HL-60/S4 (cell line): ENCODE measurements around the gene TCP11L2.
"Not testable (repeated sequence)": the region's sequence is repeated elsewhere in the genome, so short reads cannot be mapped to it uniquely, and the experiment has no call there.

Experiments used
- in situ Hi-C: fragments of 300-500 bp; cut with MboI; formaldehyde crosslinking; loops from 2 replicates; pipeline ENCODE4 v1.14.3; 2022; ENCODE audit warnings: low sequenced_read_pairs

The TCP11L2 gene

DNA sequence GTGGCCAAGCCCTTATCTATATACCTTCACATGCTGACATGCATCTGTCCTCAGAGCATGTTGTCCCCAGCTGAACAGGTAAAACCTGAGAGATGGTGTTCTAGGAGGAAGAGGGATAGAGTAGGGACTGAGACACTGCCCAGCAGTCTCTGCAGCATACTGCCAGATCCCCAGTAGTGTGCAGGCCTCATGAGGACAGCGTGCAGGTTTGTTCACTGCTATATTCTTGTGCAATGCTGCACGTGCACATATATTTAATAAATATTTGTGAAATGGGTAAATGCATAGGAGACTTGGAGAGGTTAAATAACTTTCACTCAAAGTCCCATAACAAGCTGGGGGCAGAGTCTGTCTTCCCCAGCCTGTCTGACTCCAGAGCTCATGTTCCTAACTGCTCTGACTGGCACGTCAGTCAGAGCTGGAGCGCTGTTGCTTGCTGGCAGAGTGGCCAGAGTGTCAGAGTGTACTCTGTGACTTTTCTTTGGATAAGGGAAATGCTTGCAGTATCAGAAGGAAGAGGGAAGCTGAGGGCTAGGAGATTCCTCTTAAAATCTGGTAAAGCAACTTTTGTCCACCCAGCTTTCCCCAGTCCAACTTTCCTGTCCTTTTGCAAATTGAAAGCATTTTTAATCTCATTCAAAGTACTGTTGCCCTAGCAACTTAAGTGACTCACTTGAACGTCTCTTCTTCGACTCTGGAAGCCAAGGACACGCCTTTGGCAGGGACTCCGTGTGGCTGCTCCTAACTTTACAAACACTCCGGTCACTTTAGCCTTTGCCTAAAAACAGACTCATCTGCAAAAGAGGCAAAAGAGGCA is 40.1 kb downstream of the TCP11L2 start:
- in situ Hi-C loops = no loop called here

DNA sequence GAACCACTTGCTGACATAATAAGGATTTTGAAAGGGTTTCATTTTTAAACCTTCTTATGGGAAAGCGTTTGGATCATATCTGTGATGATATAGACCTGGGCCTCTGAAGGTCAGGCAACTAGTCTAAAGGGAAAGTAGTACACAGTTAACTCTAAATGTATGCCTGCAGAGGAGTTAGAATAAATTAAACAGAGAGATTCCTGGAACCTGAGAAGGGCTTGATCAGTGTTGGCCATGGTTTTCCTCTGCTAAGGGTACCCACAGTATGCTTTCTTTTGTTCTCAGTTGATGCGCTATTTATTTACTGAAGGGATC is 40.6 kb downstream of the TCP11L2 start:
- in situ Hi-C loops = no loop called here

DNA sequence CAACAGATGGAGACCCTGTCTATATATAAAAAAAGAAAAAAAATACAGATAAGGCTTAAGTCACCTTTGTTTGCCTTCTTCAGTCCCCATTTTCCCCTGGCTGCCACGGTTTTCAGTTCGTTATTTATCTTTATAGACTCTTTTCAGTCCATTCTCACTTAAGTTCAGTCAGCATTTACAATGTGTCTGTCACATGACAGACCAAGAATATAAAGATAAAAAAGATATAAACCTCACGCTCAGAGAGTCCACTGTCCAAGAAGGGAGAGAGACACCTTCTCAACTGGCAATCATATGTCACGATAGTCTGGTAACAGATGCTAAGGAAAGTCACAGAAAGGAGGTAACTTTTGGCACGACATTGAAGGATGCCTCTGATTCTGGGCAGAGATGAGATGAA is 41.6 kb downstream of the TCP11L2 start:
- in situ Hi-C loops = no loop called here

DNA sequence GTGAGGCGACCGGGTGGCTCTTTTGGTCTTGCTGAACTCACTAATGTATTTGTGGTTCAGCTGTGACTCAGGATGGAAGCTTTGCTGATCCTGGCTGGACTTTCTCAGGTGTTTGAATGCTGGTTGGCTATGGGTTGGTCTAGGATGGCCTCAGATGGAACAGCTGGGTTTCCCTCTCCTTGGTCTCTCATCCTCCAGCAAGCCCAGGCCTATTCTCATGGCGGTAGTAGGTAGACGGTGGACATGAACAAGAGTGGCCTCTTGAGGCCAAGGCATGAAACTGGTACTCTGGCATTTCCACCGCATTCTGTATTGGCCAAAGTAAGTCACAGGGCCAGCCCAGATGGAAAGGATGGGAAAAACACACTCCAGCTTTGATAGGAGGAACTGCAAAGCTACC is 43.2 kb downstream of the TCP11L2 start:
- in situ Hi-C loops = no loop called here

DNA sequence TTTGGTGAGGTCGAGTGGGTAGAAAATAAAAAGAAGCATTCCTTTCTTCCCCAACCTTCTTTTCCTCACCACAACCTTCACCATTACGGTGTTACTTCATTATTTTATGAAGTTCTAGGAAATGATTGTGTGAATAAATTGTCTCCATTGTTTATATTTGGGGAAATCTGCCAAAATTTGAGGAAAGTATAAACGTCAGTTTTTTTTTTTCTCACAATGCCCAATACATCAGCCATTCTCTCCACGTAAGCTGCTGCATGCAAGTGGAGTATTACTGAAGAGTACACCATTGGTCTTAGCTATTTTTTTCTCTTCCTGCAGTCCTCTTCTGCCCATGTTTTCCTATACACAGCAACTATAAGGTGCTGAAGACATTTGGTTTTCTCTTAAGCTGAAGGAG is 45.9 kb downstream of the TCP11L2 start:
- in situ Hi-C loops = no loop called here

DNA sequence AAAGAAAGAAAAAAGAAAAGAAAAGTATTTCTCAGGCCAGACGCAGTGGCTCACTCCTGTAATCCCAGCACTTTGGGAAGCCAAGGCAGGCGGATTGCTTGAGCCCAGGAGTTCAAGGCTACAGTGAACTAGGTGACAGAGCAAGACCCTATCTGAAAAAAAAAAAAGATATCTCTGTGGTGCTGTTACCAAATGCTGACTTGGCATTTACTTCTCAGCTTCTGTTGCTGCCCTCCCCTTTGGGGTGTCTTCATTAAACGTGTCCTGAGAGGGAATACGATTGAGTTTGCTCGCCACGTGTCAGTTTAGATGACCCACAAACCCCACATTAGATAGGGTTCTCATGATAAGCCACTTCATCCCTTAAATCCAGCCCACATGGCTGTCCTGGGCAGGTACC is 50.6 kb downstream of the TCP11L2 start:
- in situ Hi-C loops = loop anchor here (25.0 kb wide), 1 partner anchor 559 kb away; no protein-coding TSS in a partner anchor

DNA sequence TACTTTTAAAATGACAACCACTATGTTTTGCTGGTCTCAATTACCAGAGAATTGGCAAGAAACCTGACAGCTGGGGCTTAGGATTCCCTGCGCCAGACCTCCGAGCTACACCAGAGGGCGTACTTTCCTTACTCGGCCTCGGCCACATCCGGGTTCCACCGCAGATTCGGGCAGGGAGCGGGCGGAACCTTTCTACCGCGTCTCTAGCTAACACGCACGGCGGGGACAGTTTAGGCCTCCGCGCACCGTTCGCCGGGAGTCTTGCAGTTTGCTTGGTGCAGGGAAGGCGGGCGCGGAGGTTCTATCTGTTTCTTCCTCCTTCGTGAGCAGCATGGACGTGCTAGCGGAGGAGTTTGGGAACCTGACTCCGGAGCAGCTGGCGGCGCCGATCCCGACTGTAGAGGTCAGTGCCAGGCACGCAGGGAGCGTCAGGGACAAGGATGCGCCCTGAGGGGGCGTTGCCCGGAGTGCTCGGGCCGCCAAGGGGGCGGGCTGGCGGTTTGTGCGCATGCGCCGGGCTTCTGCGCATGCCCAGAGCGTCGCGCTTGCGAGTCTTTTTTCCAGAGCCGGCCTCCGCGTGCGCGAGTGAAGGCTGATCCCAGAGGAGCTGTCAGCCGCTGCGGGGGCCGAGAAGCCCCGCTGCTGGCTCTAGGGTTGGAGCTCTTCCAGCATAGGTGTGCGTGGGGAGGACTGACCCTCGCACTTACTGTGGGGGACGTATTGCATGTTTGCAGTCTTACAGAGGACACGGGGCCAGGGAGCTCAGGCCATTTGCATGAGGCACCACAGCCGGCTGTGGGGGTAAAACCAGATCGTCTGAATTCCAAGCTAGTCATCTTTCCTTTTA is 55.2 kb downstream of the TCP11L2 start, which contains the start of gene POLR3B:
TSS of gene POLR3B (plus strand) at position 200 of the 847 bp plus-strand sequence. CDS start at position 332, 132 bp downstream.
- in situ Hi-C loops = loop anchor here (25.0 kb wide), 1 partner anchor 555 kb away; no protein-coding TSS in a partner anchor

DNA sequence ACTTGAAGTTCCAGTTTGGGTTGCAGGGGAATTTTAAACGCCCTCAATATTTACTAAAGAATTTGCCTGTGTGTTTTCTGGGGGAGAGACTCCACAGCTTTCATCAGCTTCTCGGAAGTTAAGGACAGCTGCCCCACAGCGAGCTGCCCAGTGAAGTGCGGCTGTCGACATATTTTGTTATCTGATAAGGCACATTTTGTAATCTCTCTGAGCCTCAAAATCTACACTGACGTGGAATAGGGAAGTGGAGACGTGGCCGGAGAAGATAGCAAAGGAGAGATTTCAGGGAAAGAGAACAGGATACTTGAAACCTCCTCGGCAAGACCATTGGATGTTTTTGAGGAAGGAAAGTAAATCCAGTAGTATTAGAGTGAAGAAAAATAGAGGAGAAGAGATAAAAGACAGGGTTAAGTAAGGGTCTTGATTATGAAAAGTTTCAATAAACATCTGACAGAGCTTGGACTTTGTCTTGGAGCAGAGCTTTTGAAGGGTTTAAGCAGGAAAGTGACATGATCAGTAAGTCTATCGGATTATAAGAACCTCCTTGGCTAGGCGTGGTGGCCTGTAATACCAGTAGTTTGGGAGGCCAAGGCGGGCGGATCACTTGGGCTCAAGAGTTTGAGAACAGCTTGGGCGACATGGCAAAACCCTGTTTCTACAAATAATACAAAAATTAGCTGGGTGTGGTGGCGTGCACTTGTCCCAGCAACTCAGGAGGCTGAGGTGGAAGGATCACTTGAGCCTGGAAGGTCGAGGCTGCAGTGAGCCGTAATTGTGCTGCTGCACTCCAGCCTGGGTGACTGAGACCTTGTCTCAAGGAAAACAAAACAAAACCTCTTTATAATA is 56.1 kb downstream of the TCP11L2 start:
- in situ Hi-C loops = loop anchor here (25.0 kb wide), 1 partner anchor 554 kb away; no protein-coding TSS in a partner anchor

DNA sequence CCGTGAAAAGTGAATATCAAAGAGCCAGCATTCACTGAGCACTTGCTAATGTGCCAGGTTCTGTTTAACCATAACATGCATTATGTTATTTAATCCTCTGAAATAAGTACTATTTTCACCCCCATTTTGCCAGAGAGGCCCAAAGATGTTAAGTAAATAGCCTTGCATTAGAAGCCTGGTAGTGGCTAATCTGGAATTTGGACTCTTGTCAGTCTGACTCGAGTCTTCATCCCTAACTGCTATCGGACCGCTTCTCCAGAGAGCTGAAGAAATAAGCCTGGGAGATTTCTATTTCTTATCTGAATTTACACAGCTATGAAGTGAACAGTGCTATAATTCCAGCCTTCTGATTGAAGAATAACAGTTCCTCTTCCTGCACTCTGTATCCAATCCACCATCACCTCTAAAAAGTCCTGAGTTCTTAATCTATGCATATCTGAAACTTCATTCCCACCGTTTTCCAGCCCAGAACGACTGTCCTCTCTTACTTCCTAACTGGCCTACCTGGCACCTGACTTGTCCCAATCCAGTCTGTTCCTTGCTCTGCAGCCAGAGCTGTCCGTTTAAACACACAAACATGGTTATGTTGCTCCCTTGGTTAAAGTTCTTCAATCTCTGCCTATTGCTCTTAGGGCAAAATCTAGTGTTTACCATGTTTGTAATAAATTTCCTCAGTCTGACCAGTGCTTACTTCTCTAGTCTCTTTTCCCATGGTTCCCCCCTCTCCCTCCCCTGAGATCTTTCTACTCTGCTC is 57.3 kb downstream of the TCP11L2 start:
- in situ Hi-C loops = loop anchor here (25.0 kb wide), 1 partner anchor 552 kb away; no protein-coding TSS in a partner anchor

DNA sequence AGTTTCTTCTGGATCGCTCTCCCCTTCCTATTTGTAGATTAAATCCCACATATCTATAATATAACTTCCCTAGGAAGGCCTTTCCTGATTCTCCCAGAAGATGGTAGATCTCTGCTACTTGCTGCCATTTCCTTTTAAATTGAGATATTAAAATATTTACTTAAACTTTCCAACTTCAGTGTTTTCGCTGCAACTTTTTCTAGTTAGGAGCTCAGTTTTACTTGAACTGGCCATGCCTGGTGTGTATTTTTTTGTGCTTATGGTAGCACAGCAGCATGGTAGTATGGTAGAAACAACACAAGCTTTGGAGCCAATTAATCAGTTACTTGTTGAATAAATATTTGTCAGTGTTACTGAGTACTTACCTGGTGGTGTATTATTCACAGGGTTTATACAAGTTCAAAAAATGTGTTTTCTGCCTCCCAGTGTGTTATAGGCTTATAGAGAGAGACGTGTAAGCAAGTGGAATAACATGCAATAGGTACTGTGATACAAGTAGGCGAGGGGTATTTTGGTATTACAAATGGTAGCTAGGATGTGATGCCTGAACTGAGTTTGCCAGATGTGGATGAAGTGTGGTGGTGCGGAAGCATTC is 58.0 kb downstream of the TCP11L2 start:
- in situ Hi-C loops = loop anchor here (25.0 kb wide), 1 partner anchor 552 kb away; no protein-coding TSS in a partner anchor

DNA sequence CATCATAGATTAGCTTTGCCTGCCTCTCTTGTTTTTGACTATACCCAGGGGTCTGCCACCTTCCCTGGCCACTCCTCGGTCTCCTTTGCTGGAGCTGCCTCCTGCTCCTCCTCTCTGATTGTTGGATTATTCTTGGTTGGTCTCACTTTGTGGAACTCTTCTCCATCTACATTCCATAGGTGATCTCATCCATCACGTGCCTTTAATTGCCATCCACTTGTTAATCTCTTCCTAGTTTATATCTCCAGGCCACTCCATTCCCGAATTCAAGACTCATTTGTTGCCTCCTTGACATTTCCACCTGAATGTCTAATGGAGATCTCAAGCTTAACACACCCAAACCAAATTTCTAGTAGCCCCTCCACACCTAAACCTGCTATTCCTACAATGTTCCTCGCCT is 60.4 kb downstream of the TCP11L2 start:
- in situ Hi-C loops = loop anchor here (25.0 kb wide), 1 partner anchor 549 kb away; no protein-coding TSS in a partner anchor

DNA sequence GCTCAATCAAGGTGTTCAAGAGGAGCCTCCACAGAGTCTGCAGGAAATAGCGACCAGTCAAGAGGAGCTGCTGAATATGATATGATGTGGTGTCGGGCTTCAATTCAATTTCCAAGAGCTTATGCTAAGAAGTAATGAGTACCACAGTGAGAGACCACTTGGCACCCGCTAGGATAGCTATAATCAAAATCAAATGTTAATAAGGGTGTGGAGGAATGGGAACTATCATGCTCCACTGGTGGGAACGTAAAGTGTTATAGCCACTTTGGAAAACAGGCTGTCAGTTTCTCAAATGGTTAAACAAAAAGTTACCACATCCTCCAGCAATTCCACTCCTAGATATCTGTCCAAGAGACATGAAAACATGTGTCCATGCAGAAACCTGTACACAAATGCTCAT is 61.7 kb downstream of the TCP11L2 start:
- in situ Hi-C loops = loop anchor here (25.0 kb wide), 1 partner anchor 548 kb away; no protein-coding TSS in a partner anchor

DNA sequence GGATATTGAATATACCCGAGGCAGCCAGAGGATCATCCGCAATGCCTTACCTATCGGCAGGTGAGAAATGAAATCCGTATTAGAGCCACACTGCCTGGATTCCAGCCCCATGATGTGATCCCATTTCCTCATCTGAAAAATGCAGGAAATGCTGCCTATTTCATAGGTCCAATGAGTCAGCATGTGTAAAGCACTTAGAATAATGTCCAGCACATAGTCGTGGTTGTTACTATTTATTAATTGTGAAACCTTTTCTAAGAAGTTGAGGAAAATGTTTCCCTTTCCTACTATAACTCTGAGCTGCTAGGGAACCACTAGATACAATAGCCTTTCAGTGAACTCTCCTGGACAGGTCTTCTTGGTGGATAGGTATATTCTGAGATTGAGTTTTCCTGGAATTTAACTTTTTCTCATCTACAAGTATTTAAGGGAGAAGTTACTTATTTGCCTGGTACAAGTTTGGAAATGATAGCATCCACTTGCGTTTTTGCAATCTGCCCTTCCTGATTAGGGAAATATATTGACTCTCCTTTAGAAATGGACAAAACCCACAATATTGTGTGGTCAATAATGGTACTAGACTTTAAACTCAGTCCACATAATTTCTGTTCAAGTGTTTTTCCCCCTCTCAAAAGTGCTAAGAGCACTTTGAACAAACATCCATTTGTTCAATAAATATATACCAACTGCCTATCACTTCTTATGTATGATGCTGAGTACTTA is 67.3 kb downstream of the TCP11L2 start:
- in situ Hi-C loops = loop anchor here (25.0 kb wide), 1 partner anchor 543 kb away; no protein-coding TSS in a partner anchor

DNA sequence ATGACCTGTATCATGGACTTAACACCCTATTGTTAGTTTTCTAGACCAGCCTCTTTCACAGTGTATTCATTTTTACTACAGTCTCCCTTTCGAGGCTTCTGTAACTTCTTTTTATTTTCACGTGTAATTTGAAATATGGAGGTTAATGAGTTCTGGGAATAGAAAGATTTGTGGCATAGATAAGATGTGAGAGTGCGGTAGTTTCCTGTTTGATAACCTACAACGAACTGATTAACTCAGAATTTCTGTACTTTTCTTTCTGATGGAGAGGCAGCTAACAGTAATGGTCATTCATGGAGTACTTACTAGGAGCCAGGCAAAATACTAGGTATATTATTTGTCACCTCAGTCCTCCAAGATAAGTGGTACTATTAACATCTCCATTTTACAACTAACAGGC is 76.3 kb downstream of the TCP11L2 start:
- in situ Hi-C loops = no loop called here

DNA sequence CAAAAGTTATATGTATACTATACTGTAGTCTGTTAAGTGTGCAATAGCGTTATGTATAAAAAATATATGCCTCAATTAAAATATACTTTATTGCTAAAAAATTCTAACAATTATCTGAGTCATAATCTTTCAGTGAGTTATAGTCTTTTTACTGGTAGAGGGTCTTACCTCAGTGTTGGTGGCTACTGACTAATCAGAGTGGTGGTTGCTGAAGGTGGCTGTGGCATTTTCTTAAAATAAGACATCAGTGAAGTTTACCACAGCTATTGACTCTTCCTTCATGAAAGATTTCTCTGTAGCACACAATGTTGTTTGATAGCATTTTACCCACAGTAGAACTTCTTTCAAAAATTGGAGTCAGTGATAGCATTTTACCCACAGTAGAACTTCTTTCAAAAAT is 78.4 kb downstream of the TCP11L2 start:
- in situ Hi-C loops = no loop called here

DNA sequence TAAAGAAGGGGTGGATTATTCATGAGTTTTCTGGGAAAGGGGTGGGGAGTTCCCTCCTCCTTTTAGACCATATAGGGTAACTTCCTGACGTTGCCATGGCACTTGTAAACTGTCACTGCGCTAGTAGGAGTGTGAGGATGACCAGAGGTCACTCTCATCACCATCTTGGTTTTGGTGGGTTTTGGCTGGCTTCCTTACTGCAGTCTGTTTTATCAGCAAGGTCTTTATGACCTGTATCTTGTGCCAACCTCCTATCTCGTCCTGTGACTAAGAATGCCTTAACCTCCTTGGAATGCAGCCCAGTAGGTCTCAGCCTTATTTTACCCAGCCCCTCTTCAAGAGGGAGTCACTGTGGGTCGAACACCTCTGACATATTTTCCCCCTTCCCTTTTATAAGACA is 79.3 kb downstream of the TCP11L2 start:
- in situ Hi-C loops = not testable (repeated sequence)

DNA sequence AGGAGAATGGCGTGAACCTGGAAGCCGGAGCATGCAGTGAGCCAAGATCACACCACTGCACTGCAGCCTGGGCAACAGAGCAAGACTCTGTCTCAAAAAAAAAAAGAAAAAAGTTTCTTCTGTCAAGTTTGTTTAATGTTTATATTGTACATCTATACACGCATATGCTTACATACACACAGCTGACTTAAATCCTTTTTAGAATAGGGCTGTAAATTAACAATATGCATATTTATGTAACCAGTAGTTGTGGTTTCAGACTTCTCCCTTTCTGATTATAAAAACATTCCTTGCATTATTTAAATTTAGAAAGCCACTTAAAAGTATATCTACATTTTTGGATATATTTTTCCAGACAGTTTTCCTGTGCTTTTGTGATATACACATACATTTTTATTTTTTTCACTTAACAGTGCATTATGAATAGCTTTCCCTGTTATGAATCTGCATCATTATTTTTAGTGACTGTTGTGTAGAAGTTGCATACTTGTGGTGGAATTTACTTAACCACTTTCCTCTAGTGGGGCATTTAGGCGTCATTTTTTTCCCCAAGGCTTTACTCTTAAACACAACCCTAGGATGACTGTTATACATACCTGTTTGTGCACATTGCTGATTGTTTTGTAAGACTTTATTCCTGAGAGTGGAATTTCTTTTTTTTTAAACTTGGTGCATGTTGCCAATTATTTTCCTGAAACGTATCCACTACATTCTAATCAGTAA is 84.4 kb downstream of the TCP11L2 start:
- in situ Hi-C loops = no loop called here

DNA sequence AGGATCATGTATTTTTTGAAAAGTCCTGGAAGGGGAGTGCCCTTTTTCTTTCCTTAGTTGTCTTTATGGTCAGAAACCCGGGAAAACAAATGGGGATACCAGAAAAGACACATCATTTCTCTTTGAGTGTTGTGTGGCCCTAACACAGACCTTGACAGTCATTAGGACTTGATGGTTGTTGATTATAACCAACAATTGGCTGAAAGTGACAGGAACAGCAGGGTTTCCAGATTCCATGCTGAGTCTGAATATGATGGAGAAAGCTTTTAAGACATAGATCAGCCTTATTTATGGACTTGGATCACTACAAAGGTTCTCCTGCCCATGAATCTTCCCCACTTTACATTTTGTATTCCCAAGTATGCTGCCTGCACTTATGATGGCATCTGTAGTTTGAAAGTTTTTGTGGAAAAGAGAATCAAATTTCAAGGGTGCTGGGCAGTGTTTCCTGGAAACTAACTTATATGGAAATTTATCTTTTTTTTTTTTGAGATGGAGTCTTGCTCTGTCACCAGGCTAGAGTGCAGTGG is 85.4 kb downstream of the TCP11L2 start:
- in situ Hi-C loops = no loop called here
